Measurements from ENCODE around the gene DNAJB12. TPM values are rescaled to one million over a fixed set of nuclear protein-coding genes. Genes with fewer than 3 reads are reported as not detected.
"Not testable (repeated sequence)": the region's sequence is repeated elsewhere in the genome, so short reads cannot be mapped to it uniquely, and the experiment has no call there.

DNAJB12 gene
- total RNA-seq, 3 donors from 2014 or later = 32.6 to 39.4 (median 35.4) TPM

- H3K27me3 Mint-ChIP-seq (ENCODE audit: low read depth) = no peaks in the 10 kb centered on the region
- H3K36me3 Mint-ChIP-seq (ENCODE audit: insufficient read depth) = peaks cover 5% of the 10 kb centered on the region
- H3K4me1 Mint-ChIP-seq (ENCODE audit: low read depth) = peaks cover 27% of the 10 kb centered on the region
- no peak overlapping the region for H3K4me3 Mint-ChIP-seq
- DNase-seq (no peak), ATAC-seq (no peak)
- H3K9me3 Mint-ChIP-seq = no peaks in the 10 kb centered on the region
These were observed 12.7 kb upstream of the DNAJB12 start for GRCh38 chr10:72367301-72367960.

GRCh38 chr10:72365106-72365895 lies 10.6 kb upstream of the DNAJB12 start:
- Mint-ChIP-seq H3K36me3 (ENCODE audit: insufficient read depth) (peaks cover 5% of the 10 kb centered on the region), H3K27me3 (ENCODE audit: low read depth) (no peaks in the 10 kb centered on the region), H3K4me1 (ENCODE audit: low read depth) (peaks cover 22% of the 10 kb centered on the region), H3K9me3 (no peaks in the 10 kb centered on the region), H3K4me3 (no peak overlapping the region)
- DNase-seq (no peak), ATAC-seq (no peak)

- peaks cover 5% of the 10 kb centered on the region for H3K36me3 Mint-ChIP-seq (ENCODE audit: insufficient read depth)
- peaks cover 17% of the 10 kb centered on the region for H3K4me1 Mint-ChIP-seq (ENCODE audit: low read depth)
- DNase-seq (peak; percentile 81), ATAC-seq (peak; percentile 99)
- no peaks in the 10 kb centered on the region for H3K27me3 Mint-ChIP-seq (ENCODE audit: low read depth)
- H3K4me3 Mint-ChIP-seq = peak overlapping the region; percentile 22
- H3K9me3 Mint-ChIP-seq = no peaks in the 10 kb centered on the region
These were observed 9.6 kb upstream of the DNAJB12 start for GRCh38 chr10:72364239-72364777.

GRCh38 chr10:72356987-72357386 lies 2.3 kb upstream of the DNAJB12 start:
- Mint-ChIP-seq H3K4me3 (no peak overlapping the region), H3K27me3 (ENCODE audit: low read depth) (no peaks in the 10 kb centered on the region)
- no peak for ATAC-seq

GRCh38 chr10:72356115-72356514 lies 1.4 kb upstream of the DNAJB12 start:
- peaks cover 15% of the 10 kb centered on the region for H3K36me3 Mint-ChIP-seq (ENCODE audit: insufficient read depth)
- no peaks in the 10 kb centered on the region for H3K27me3 Mint-ChIP-seq (ENCODE audit: low read depth)
- DNase-seq = no peak
- no peaks in the 10 kb centered on the region for H3K9me3 Mint-ChIP-seq
- peak overlapping the region; percentile 39 for H3K4me3 Mint-ChIP-seq
- peaks cover 34% of the 10 kb centered on the region for H3K4me1 Mint-ChIP-seq (ENCODE audit: low read depth)
- ATAC-seq = no peak

More at GRCh38 chr10:72356987-72357386, 2.3 kb upstream of the DNAJB12 start:
- DNase-seq = no peak
- no peaks in the 10 kb centered on the region for H3K9me3 Mint-ChIP-seq
- peaks cover 25% of the 10 kb centered on the region for H3K4me1 Mint-ChIP-seq (ENCODE audit: low read depth)
- H3K36me3 Mint-ChIP-seq (ENCODE audit: insufficient read depth) = peaks cover 6% of the 10 kb centered on the region

GRCh38 chr10:72355214-72355555 lies 466 bp upstream of the DNAJB12 start:
- H3K4me1 Mint-ChIP-seq (ENCODE audit: low read depth) = peaks cover 41% of the 10 kb centered on the region
- peak overlapping the region; percentile 98 for H3K4me3 Mint-ChIP-seq
- no peaks in the 10 kb centered on the region for H3K9me3 Mint-ChIP-seq

GRCh38 chr10:72353965-72354355 lies 759 bp downstream of the DNAJB12 start:
- H3K27me3 Mint-ChIP-seq (ENCODE audit: low read depth) = no peaks in the 10 kb centered on the region
- H3K4me3 Mint-ChIP-seq = peak overlapping the region; percentile 98
- ATAC-seq (no peak), DNase-seq (no peak)
- peaks cover 26% of the 10 kb centered on the region for H3K36me3 Mint-ChIP-seq (ENCODE audit: insufficient read depth)
- peaks cover 46% of the 10 kb centered on the region for H3K4me1 Mint-ChIP-seq (ENCODE audit: low read depth)
- no peaks in the 10 kb centered on the region for H3K9me3 Mint-ChIP-seq

More at GRCh38 chr10:72355214-72355555, 466 bp upstream of the DNAJB12 start:
- H3K27me3 Mint-ChIP-seq (ENCODE audit: low read depth) = no peaks in the 10 kb centered on the region
- DNase-seq (no peak), ATAC-seq (no peak)
- peaks cover 22% of the 10 kb centered on the region for H3K36me3 Mint-ChIP-seq (ENCODE audit: insufficient read depth)

- DNase-seq = no peak
- no peak for ATAC-seq
- Mint-ChIP-seq H3K27me3 (ENCODE audit: low read depth) (no peaks in the 10 kb centered on the region), H3K36me3 (ENCODE audit: insufficient read depth) (peaks cover 31% of the 10 kb centered on the region), H3K4me1 (ENCODE audit: low read depth) (peaks cover 48% of the 10 kb centered on the region), H3K9me3 (no peaks in the 10 kb centered on the region), H3K4me3 (peak overlapping the region; percentile 98)
These were observed 1.4 kb downstream of the DNAJB12 start for GRCh38 chr10:72353028-72353964.

GRCh38 chr10:72351479-72351878 lies 3.2 kb downstream of the DNAJB12 start:
- ATAC-seq (no peak), DNase-seq (no peak)
- peaks cover 31% of the 10 kb centered on the region for H3K36me3 Mint-ChIP-seq (ENCODE audit: insufficient read depth)
- H3K9me3 Mint-ChIP-seq = no peaks in the 10 kb centered on the region
- peak overlapping the region; percentile 4 for H3K4me3 Mint-ChIP-seq
- H3K4me1 Mint-ChIP-seq (ENCODE audit: low read depth) = peaks cover 48% of the 10 kb centered on the region
- H3K27me3 Mint-ChIP-seq (ENCODE audit: low read depth) = no peaks in the 10 kb centered on the region

- no peaks in the 10 kb centered on the region for H3K27me3 Mint-ChIP-seq (ENCODE audit: low read depth)
- ATAC-seq (no peak), DNase-seq (no peak)
- H3K9me3 Mint-ChIP-seq = no peaks in the 10 kb centered on the region
- peaks cover 45% of the 10 kb centered on the region for H3K4me1 Mint-ChIP-seq (ENCODE audit: low read depth)
- H3K4me3 Mint-ChIP-seq = no peak overlapping the region
- H3K36me3 Mint-ChIP-seq (ENCODE audit: insufficient read depth) = peaks cover 31% of the 10 kb centered on the region
These were observed 5.3 kb downstream of the DNAJB12 start for GRCh38 chr10:72349438-72349837.

- Mint-ChIP-seq H3K4me3 (no peak overlapping the region), H3K9me3 (no peaks in the 10 kb centered on the region), H3K36me3 (ENCODE audit: insufficient read depth) (peaks cover 35% of the 10 kb centered on the region), H3K27me3 (ENCODE audit: low read depth) (no peaks in the 10 kb centered on the region), H3K4me1 (ENCODE audit: low read depth) (peaks cover 42% of the 10 kb centered on the region)
- ATAC-seq = no peak
- no peak for DNase-seq
These were observed 6.4 kb downstream of the DNAJB12 start for GRCh38 chr10:72348282-72348681.

- H3K36me3 Mint-ChIP-seq (ENCODE audit: insufficient read depth) = peaks cover 25% of the 10 kb centered on the region
- not testable (repeated sequence) for H3K4me3 Mint-ChIP-seq; H3K9me3 Mint-ChIP-seq; H3K27me3 Mint-ChIP-seq (ENCODE audit: low read depth); DNase-seq; ATAC-seq
- peaks cover 21% of the 10 kb centered on the region for H3K4me1 Mint-ChIP-seq (ENCODE audit: low read depth)
These were observed 8.6 kb downstream of the DNAJB12 start for GRCh38 chr10:72346117-72346516.

- ATAC-seq (peak; percentile 10 to 38), DNase-seq (no peak)
- Mint-ChIP-seq H3K4me1 (ENCODE audit: low read depth) (peaks cover 21% of the 10 kb centered on the region), H3K27me3 (ENCODE audit: low read depth) (no peaks in the 10 kb centered on the region), H3K4me3 (no peak overlapping the region), H3K9me3 (no peaks in the 10 kb centered on the region), H3K36me3 (ENCODE audit: insufficient read depth) (peaks cover 21% of the 10 kb centered on the region)
These were observed 9.8 kb downstream of the DNAJB12 start for GRCh38 chr10:72344932-72345331.

GRCh38 chr10:72342911-72343310 lies 11.8 kb downstream of the DNAJB12 start:
- ATAC-seq = no peak
- Mint-ChIP-seq H3K27me3 (ENCODE audit: low read depth) (no peaks in the 10 kb centered on the region), H3K4me3 (no peak overlapping the region), H3K9me3 (no peaks in the 10 kb centered on the region), H3K4me1 (ENCODE audit: low read depth) (peaks cover 13% of the 10 kb centered on the region), H3K36me3 (ENCODE audit: insufficient read depth) (peaks cover 17% of the 10 kb centered on the region)
- no peak for DNase-seq
